Sigmoid colon (tissue), 4 donors: ENCODE data around the gene CAMTA1.

ENCODE experiments used
- EP300 ChIP-seq, 4 donors: sonication (generic); formaldehyde crosslinking; IDR thresholded peaks; one replicate each; pipeline ENCODE4 v1.6.1; 2017; ENCODE audit warnings: antibody characterized with exemption in 4 of 4
- POLR2A ChIP-seq, 2 donors: fragments of 450-650 bp; IDR thresholded peaks; one replicate each; pipeline ENCODE4 v1.6.1; 2016; ENCODE audit warnings: antibody characterized with exemption in 2 of 2, mild to moderate bottlenecking in 2 of 2, moderate library complexity in 2 of 2
- TF ChIP-seq, protein P1 (sequence below), 4 experiments: fragments of 450-650 bp in 3 of 4; fragments of 200-600 bp in 1 of 4; IDR thresholded peaks; one replicate each; pipeline ENCODE4 v1.5.1; 2016 to 2019; ENCODE audit warnings: antibody characterized with exemption in 4 of 4, mild to moderate bottlenecking in 3 of 4, moderate library complexity in 2 of 4

DNA sequence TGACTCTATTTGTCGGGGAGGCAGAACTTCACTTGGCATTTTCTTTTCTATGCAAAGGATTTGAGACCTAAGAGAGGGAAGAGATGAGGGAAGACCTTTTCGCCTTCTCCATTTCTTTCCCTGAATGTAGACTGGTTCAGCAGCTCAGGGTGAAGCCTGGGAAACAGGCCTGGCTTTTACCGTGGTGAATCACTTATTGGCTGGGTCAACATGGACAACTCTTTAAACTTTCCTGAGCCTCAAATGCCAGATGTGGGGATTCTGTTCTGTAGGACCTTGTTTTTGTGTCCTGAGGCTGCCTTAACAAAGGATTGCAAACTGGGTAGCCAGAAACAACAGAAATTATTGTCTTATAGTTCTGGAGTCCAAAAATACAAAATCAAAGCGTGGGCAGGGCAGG lies 530.1 kb downstream of the CAMTA1 start:
- TF ChIP-seq, protein P1, sequence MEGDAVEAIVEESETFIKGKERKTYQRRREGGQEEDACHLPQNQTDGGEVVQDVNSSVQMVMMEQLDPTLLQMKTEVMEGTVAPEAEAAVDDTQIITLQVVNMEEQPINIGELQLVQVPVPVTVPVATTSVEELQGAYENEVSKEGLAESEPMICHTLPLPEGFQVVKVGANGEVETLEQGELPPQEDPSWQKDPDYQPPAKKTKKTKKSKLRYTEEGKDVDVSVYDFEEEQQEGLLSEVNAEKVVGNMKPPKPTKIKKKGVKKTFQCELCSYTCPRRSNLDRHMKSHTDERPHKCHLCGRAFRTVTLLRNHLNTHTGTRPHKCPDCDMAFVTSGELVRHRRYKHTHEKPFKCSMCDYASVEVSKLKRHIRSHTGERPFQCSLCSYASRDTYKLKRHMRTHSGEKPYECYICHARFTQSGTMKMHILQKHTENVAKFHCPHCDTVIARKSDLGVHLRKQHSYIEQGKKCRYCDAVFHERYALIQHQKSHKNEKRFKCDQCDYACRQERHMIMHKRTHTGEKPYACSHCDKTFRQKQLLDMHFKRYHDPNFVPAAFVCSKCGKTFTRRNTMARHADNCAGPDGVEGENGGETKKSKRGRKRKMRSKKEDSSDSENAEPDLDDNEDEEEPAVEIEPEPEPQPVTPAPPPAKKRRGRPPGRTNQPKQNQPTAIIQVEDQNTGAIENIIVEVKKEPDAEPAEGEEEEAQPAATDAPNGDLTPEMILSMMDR (IDR thresholded peaks at IDR 0.05): no peak
- TF ChIP-seq POLR2A (IDR thresholded peaks at IDR 0.05) (no peak), EP300 (IDR thresholded peaks at IDR 0.05) (no peak)
